Activated CD4-positive, CD25-positive, alpha-beta regulatory T cell treated with anti-CD3 and anti-CD28 coated beads, Interleukin-2, amount 50 U/mL, for 16 hours (primary cell): ENCODE results near the gene TEDC1.
A peak's percentile ranks its signal among the peaks of the same experiment; 100 is the strongest.

ENCODE experiments used
- DNase-seq: peaks from one replicate; pipeline ENCODE4 v3.0.0-alpha.2; 2020; ENCODE audit warnings: low read depth, low spot score

Gene TEDC1

GRCh38 chr14:105484997-105485393 lies 6.1 kb upstream of the TEDC1 start:
- no peak for DNase-seq

GRCh38 chr14:105485739-105486162 lies 5.3 kb upstream of the TEDC1 start:
- DNase-seq: no peak

GRCh38 chr14:105486163-105486973 lies 4.7 kb upstream of the TEDC1 start, which contains the start of gene CRIP1:
Gene CRIP1 (plus strand): TSS chr14:105486886. CDS start chr14:105487260, 374 bp downstream.
- DNase-seq: no peak

GRCh38 chr14:105486974-105487448 lies 4.0 kb upstream of the TEDC1 start:
- DNase-seq: no peak

- no peak for DNase-seq
Measured at GRCh38 chr14:105487449-105487985, 3.5 kb upstream of the TEDC1 start.

GRCh38 chr14:105487986-105488777 lies 2.9 kb upstream of the TEDC1 start:
- DNase-seq: no peak

- DNase-seq: no peak
Measured at GRCh38 chr14:105488781-105489541, 2.1 kb upstream of the TEDC1 start.

GRCh38 chr14:105489542-105490266 lies 1.3 kb upstream of the TEDC1 start:
- peak; percentile 70 for DNase-seq

GRCh38 chr14:105490267-105490571 lies 827 bp upstream of the TEDC1 start:
- no peak for DNase-seq

GRCh38 chr14:105491366-105491973 lies 424 bp downstream of the TEDC1 start:
- DNase-seq: peak; percentile 76

- DNase-seq: no peak
Measured at GRCh38 chr14:105492031-105492970, 1.3 kb downstream of the TEDC1 start.

GRCh38 chr14:105492971-105493871 lies 2.2 kb downstream of the TEDC1 start:
- no peak for DNase-seq

GRCh38 chr14:105493921-105494605 lies 3.0 kb downstream of the TEDC1 start:
- DNase-seq: no peak

GRCh38 chr14:105494606-105494929 lies 3.5 kb downstream of the TEDC1 start:
- DNase-seq: no peak

- DNase-seq: no peak
Measured at GRCh38 chr14:105495101-105495989, 4.3 kb downstream of the TEDC1 start.

- DNase-seq: no peak
Measured at GRCh38 chr14:105495990-105496830, 5.2 kb downstream of the TEDC1 start.
